Measurements from ENCODE around the gene P2RY4. TPM values are rescaled to one million over a fixed set of nuclear protein-coding genes. Genes with fewer than 3 reads are reported as not detected.

Gene P2RY4
- total and polyA plus RNA-seq, 2 donors (not counting 3 experiments of a cell fraction or from before 2014, with no cell fraction given) = 0.22 TPM; not detected in 1

DNA sequence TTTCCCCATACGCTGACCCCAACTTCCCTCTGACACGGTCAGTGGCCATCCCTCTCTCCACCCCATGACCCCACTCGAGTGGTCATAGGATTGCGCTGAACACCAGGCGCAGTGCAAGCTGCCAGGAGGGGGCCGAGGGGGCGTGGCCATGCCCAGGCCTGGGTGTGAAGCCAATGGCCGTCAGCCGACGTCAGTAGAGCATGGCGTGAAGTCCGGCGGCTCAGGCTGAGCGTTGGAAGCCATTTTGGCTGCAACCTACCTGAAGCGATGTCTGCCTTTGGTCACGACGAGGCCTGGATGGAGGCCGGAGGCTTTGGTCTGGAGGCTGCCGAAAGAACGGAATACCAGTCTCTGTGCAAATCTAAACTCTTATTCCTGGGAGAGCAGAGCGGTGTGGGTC is 21.9 kb upstream of the P2RY4 start, which contains the start of gene RAB41:
Gene RAB41 (plus strand): TSS at position 222 of the 400 bp plus-strand sequence. CDS start 46 bp downstream, at position 268.
- ChIA-PET POLR2A (no interaction called here), CTCF (no interaction called here)
- intact Hi-C loops (cut with micrococcal nuclease) (no loop called here), dilution Hi-C loops (cut with MboI; ENCODE audit: extremely low pct_ligation_motif_present, low sequenced_read_pairs) (no loop called here)
- no peaks in the 10 kb centered on the region for H3K27me3 ChIP-seq (ENCODE audit: control insufficient read depth in 2 of 2, insufficient read depth in 2 of 2, low read length in 2 of 2)
- no peaks in the 10 kb centered on the region for H3K9me1 ChIP-seq (replicated peaks; ENCODE audit: control insufficient read depth, extremely low read depth, insufficient read depth, low read length)
- H3K27ac ChIP-seq (ENCODE audit: insufficient read depth, low read depth, low read length) = no peak within 1 kb of the TSS
- no peak within 1 kb of the TSS for H2AFZ ChIP-seq (ENCODE audit: low read depth, low read length)
- no peaks in the 10 kb centered on the region for H3K4me1 ChIP-seq (ENCODE audit: control insufficient read depth, extremely low read depth, insufficient read depth, low read length)
- H3K79me2 ChIP-seq (ENCODE audit: control insufficient read depth, insufficient read depth, low read length) = no peaks in the 10 kb centered on the region
- DNase-seq (ENCODE audit: low read depth, low spot score) = no peak
- H3K9me3 ChIP-seq (replicated peaks; ENCODE audit: control insufficient read depth, insufficient read depth, low read length) = no peaks in the 10 kb centered on the region
- no peak within 1 kb of the TSS for H3K9ac ChIP-seq (replicated peaks; ENCODE audit: extremely low read depth, insufficient read depth, low read length)
- H4K20me1 ChIP-seq (replicated peaks; ENCODE audit: control insufficient read depth, extremely low read depth, insufficient read depth, low read length) = no peaks in the 10 kb centered on the region
- no peak for FAIRE-seq
- no TSS peak for BruUV-seq (replicated peaks)
- no peaks in the 10 kb centered on the region for H3K36me3 ChIP-seq (ENCODE audit: control insufficient read depth in 2 of 2, extremely low read depth in 1 of 2, insufficient read depth in 2 of 2, low read length in 2 of 2)
- no peak within 1 kb of the TSS for H3K4me2 ChIP-seq (ENCODE audit: insufficient read depth, low read length)
- H3K4me3 ChIP-seq (replicated peaks in 1 of 3; ENCODE audit: insufficient read depth in 1 of 3, low read depth in 1 of 3, low read length in 3 of 3) = no peak within 1 kb of the TSS
- TF ChIP-seq POLR2AphosphoS5 (IDR thresholded peaks at IDR 0.05; ENCODE audit: insufficient read depth, low read depth, low read length) = no peak
- TF ChIP-seq EZH2 (IDR thresholded peaks at IDR 0.05; ENCODE audit: borderline replicate concordance, low read depth, low read length, severe bottlenecking) = no peak
- TF ChIP-seq MYC (IDR thresholded peaks at IDR 0.05; ENCODE audit: low read depth, low read length) = no peak

DNA sequence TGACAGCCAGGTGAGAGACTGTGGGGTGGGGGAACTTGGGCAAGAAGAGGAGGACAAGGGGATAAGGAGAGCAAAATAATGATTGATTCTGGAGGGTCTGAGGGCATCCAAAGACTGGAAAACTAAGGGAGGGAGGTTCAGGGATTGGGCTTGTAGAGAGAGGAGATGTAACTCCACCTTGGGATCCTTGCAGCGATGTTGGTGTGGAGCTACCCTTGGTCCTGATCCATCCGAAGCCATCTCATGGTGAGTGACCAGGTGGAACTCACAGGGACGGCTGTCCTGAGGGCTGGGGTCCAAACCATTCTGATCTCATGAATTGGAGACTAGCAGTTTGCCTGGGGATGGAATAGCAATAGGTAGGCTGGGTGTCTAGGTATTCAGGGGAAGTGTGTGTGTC is 20.6 kb upstream of the P2RY4 start:
- dilution Hi-C loops (cut with MboI; ENCODE audit: extremely low pct_ligation_motif_present, low sequenced_read_pairs) = no loop called here
- no peak overlapping the region for H2AFZ ChIP-seq (ENCODE audit: low read depth, low read length)
- CTCF ChIA-PET = no interaction called here

More for the DNA sequence above, 20.6 kb upstream of the P2RY4 start:
- POLR2A ChIA-PET = no interaction called here
- Histone ChIP-seq H3K9ac (replicated peaks; ENCODE audit: extremely low read depth, insufficient read depth, low read length) (no peak overlapping the region), H3K9me1 (replicated peaks; ENCODE audit: control insufficient read depth, extremely low read depth, insufficient read depth, low read length) (no peaks in the 10 kb centered on the region), H4K20me1 (replicated peaks; ENCODE audit: control insufficient read depth, extremely low read depth, insufficient read depth, low read length) (no peaks in the 10 kb centered on the region), H3K79me2 (ENCODE audit: control insufficient read depth, insufficient read depth, low read length) (no peaks in the 10 kb centered on the region), H3K9me3 (replicated peaks; ENCODE audit: control insufficient read depth, insufficient read depth, low read length) (no peaks in the 10 kb centered on the region), H3K4me1 (ENCODE audit: control insufficient read depth, extremely low read depth, insufficient read depth, low read length) (no peaks in the 10 kb centered on the region), H3K4me2 (ENCODE audit: insufficient read depth, low read length) (no peak overlapping the region), H3K36me3 (ENCODE audit: control insufficient read depth in 2 of 2, extremely low read depth in 1 of 2, insufficient read depth in 2 of 2, low read length in 2 of 2) (no peaks in the 10 kb centered on the region), H3K4me3 (replicated peaks in 1 of 3; ENCODE audit: insufficient read depth in 1 of 3, low read depth in 1 of 3, low read length in 3 of 3) (no peak overlapping the region), H3K27me3 (ENCODE audit: control insufficient read depth in 2 of 2, insufficient read depth in 2 of 2, low read length in 2 of 2) (no peaks in the 10 kb centered on the region), H3K27ac (ENCODE audit: insufficient read depth, low read depth, low read length) (no peak overlapping the region)
- DNase-seq (ENCODE audit: low read depth, low spot score) (no peak), FAIRE-seq (no peak)
- BruUV-seq (replicated peaks) = no TSS peak
- TF ChIP-seq JUN (IDR thresholded peaks at IDR 0.05; ENCODE audit: borderline replicate concordance, insufficient read depth, insufficient read length, low read depth) (no peak), POLR2AphosphoS5 (IDR thresholded peaks at IDR 0.05; ENCODE audit: insufficient read depth, low read depth, low read length) (no peak), EZH2 (IDR thresholded peaks at IDR 0.05; ENCODE audit: borderline replicate concordance, low read depth, low read length, severe bottlenecking) (no peak), POLR2A (IDR thresholded peaks at IDR 0.05; ENCODE audit: low read depth, low read length) (no peak), GATA2 (IDR thresholded peaks at IDR 0.05; ENCODE audit: insufficient read depth, insufficient read length, low read depth, low read length) (no peak), FOS (IDR thresholded peaks at IDR 0.05; ENCODE audit: borderline replicate concordance, insufficient read depth, low read length) (no peak), MYC (IDR thresholded peaks at IDR 0.05; ENCODE audit: low read depth, low read length) (no peak)
- TF ChIP-seq, protein P1, sequence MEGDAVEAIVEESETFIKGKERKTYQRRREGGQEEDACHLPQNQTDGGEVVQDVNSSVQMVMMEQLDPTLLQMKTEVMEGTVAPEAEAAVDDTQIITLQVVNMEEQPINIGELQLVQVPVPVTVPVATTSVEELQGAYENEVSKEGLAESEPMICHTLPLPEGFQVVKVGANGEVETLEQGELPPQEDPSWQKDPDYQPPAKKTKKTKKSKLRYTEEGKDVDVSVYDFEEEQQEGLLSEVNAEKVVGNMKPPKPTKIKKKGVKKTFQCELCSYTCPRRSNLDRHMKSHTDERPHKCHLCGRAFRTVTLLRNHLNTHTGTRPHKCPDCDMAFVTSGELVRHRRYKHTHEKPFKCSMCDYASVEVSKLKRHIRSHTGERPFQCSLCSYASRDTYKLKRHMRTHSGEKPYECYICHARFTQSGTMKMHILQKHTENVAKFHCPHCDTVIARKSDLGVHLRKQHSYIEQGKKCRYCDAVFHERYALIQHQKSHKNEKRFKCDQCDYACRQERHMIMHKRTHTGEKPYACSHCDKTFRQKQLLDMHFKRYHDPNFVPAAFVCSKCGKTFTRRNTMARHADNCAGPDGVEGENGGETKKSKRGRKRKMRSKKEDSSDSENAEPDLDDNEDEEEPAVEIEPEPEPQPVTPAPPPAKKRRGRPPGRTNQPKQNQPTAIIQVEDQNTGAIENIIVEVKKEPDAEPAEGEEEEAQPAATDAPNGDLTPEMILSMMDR (IDR thresholded peaks at IDR 0.05; ENCODE audit: extremely low read depth in 1 of 2, insufficient read depth in 1 of 2, low read depth in 1 of 2, low read length in 2 of 2) = no peak
- TF ChIP-seq, protein P2, sequence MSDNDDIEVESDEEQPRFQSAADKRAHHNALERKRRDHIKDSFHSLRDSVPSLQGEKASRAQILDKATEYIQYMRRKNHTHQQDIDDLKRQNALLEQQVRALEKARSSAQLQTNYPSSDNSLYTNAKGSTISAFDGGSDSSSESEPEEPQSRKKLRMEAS (IDR thresholded peaks at IDR 0.05; ENCODE audit: insufficient read depth, insufficient read length) = no peak
- intact Hi-C loops (cut with micrococcal nuclease) = no loop called here

Measured in endothelial cell of umbilical vein (primary cell).